Stimulated activated CD8-positive, alpha-beta memory T cell treated with anti-CD3 and anti-CD28 coated beads, Interleukin-15, amount 100 ng/mL, for 1 hour (primary cell): Measurements from ENCODE around the gene THSD4.
"Not testable (repeated sequence)": the region's sequence is repeated elsewhere in the genome, so short reads cannot be mapped to it uniquely, and the experiment has no call there.

Experiments used
- DNase-seq: peaks from one replicate; pipeline ENCODE4 v3.0.0-alpha.2; 2020; ENCODE audit warnings: low read depth

The THSD4 gene

GRCh38 chr15:71189718-71190117 is 74.4 kb downstream of the THSD4 start:
- no peak for DNase-seq

- no peak for DNase-seq
Observed at GRCh38 chr15:71191296-71191695, 76.0 kb downstream of the THSD4 start.

GRCh38 chr15:71192816-71193215 is 77.5 kb downstream of the THSD4 start:
- no peak for DNase-seq

- DNase-seq = no peak
Observed at GRCh38 chr15:71194286-71194685, 79.0 kb downstream of the THSD4 start.

GRCh38 chr15:71195242-71195641 is 80.0 kb downstream of the THSD4 start:
- DNase-seq = no peak

GRCh38 chr15:71197620-71198019 is 82.3 kb downstream of the THSD4 start:
- no peak for DNase-seq

GRCh38 chr15:71198846-71199245 is 83.6 kb downstream of the THSD4 start:
- no peak for DNase-seq

GRCh38 chr15:71199384-71200351 is 84.4 kb downstream of the THSD4 start:
- DNase-seq = no peak

GRCh38 chr15:71201477-71201876 is 86.2 kb downstream of the THSD4 start:
- DNase-seq = no peak

GRCh38 chr15:71202712-71203111 is 87.4 kb downstream of the THSD4 start:
- DNase-seq = no peak

GRCh38 chr15:71203586-71204474 is 88.6 kb downstream of the THSD4 start:
- no peak for DNase-seq

- no peak for DNase-seq
Observed at GRCh38 chr15:71207141-71207540, 91.9 kb downstream of the THSD4 start.

GRCh38 chr15:71212146-71212545 is 96.9 kb downstream of the THSD4 start:
- DNase-seq = no peak

GRCh38 chr15:71213943-71214342 is 98.7 kb downstream of the THSD4 start:
- not testable (repeated sequence) for DNase-seq

- DNase-seq = no peak
Observed at GRCh38 chr15:71215126-71215894, 100.0 kb downstream of the THSD4 start.

GRCh38 chr15:71218272-71218805 is 103.1 kb downstream of the THSD4 start:
- DNase-seq = no peak

GRCh38 chr15:71219101-71219500 is 103.8 kb downstream of the THSD4 start:
- DNase-seq = no peak

GRCh38 chr15:71219645-71220044 is 104.4 kb downstream of the THSD4 start:
- no peak for DNase-seq

- DNase-seq = no peak
Observed at GRCh38 chr15:71220828-71221227, 105.6 kb downstream of the THSD4 start.

- DNase-seq = no peak
Observed at GRCh38 chr15:71221417-71221816, 106.1 kb downstream of the THSD4 start.

- DNase-seq = no peak
Observed at GRCh38 chr15:71223516-71223915, 108.2 kb downstream of the THSD4 start.

GRCh38 chr15:71224024-71224423 is 108.8 kb downstream of the THSD4 start:
- no peak for DNase-seq
